DND-41 (cell line): Measurements from ENCODE around the gene LMOD2.

Experiments
- ATAC-seq: fragments of 200-7000 bp; cut with Tn5 transposase; 3 replicates; pipeline ENCODE4 v1.9.1; 2021; ENCODE audit warnings: low read depth; ENCODE audit not compliant: insufficient read depth
- DNase-seq: peaks from one replicate; pipeline ENCODE4 v3.0.0-alpha.2; 2020
- H2AFZ ChIP-seq: 2 replicates; pipeline ENCODE4 v1.6.0; 2012; ENCODE audit warnings: low read depth, low read length
- H3K27ac ChIP-seq: 2 replicates; pipeline ENCODE4 v1.5.1; 2012; ENCODE audit warnings: low read length, inconsistent platforms
- H3K27me3 ChIP-seq: fragments of 200-600 bp; sonication (generic); 2 replicates; pipeline ENCODE4 v1.6.0; 2012; ENCODE audit warnings: low read length, mild to moderate bottlenecking, inconsistent platforms; ENCODE audit not compliant: insufficient read depth, poor library complexity
- H3K36me3 ChIP-seq: 2 replicates; pipeline ENCODE4 v1.5.1; 2012; ENCODE audit warnings: low read length, inconsistent platforms; ENCODE audit not compliant: insufficient read depth
- H3K4me1 ChIP-seq: 2 replicates; pipeline ENCODE4 v1.5.1; 2012; ENCODE audit warnings: mild to moderate bottlenecking, low read length; ENCODE audit not compliant: insufficient read depth
- H3K4me2 ChIP-seq: 2 replicates; pipeline ENCODE4 v1.6.0; 2012; ENCODE audit warnings: mild to moderate bottlenecking, moderate library complexity, low read length, inconsistent platforms; ENCODE audit not compliant: insufficient read depth
- H3K4me3 ChIP-seq, 2 experiments: fragments of 200-600 bp in 1 of 2; shearing (Covaris generic) in 1 of 2; 2 replicates each; pipeline ENCODE4 v1.5.1; 2012 to 2016; ENCODE audit warnings: inconsistent platforms in 2 of 2, low read length in 2 of 2, mild to moderate bottlenecking in 2 of 2, low read depth in 1 of 2, moderate library complexity in 1 of 2
- H3K79me2 ChIP-seq: 2 replicates; pipeline ENCODE4 v1.6.0; 2012; ENCODE audit warnings: low read length, inconsistent platforms; ENCODE audit not compliant: insufficient read depth
- H3K9ac ChIP-seq: 2 replicates; pipeline ENCODE4 v1.6.0; 2012; ENCODE audit warnings: low read depth, mild to moderate bottlenecking, inconsistent platforms, low read length, moderate library complexity
- H3K9me3 ChIP-seq: 2 replicates; pipeline ENCODE4 v1.5.1; 2012; ENCODE audit warnings: low read length, moderate library complexity, mild to moderate bottlenecking, inconsistent platforms; ENCODE audit not compliant: insufficient read depth, severe bottlenecking
- H4K20me1 ChIP-seq: 2 replicates; pipeline ENCODE4 v1.6.0; 2012; ENCODE audit warnings: low read length; ENCODE audit not compliant: insufficient read depth
- CTCF ChIP-seq: IDR thresholded peaks from 2 replicates; pipeline ENCODE4 v1.5.1; 2012; ENCODE audit warnings: borderline replicate concordance, low read length, moderate library complexity, mild to moderate bottlenecking; ENCODE audit not compliant: poor library complexity, severe bottlenecking; ENCODE audit errors: extremely low read depth
- EZH2 ChIP-seq: IDR thresholded peaks from 3 replicates; pipeline ENCODE4 v1.6.1; 2012; ENCODE audit warnings: borderline replicate concordance, low read depth, mild to moderate bottlenecking, moderate library complexity, low read length, inconsistent platforms; ENCODE audit not compliant: severe bottlenecking

LMOD2 gene

DNA sequence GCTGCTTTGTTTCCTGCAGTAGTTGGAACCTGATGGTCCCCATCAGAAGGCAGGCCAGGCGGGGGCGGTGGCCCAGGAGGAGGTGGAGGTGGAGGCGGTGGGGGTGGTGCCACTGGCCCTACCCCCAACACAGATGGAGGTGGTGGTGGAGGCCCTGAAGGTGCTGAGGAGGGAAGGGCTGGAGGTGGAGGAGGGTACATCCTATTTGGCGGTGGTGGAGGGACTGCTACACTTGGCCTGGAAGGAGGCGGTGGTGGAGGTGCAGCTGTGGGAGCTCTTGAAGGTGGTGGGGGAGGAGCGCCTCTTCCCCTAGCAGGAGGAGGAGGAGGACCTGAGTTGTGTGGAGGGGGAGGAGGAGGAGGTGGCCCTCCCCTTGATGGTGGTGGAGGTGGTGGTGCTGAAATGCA is 36.8 kb downstream of the LMOD2 start:
- Histone ChIP-seq H3K4me3 (no peak overlapping the region), H3K9me3 (no peaks in the 10 kb centered on the region), H3K9ac (no peak overlapping the region), H2AFZ (no peak overlapping the region), H3K79me2 (no peaks in the 10 kb centered on the region; the same call in 1 of the 2 replicates), H3K27ac (no peak overlapping the region), H3K4me1 (no peaks in the 10 kb centered on the region), H3K4me2 (no peak overlapping the region), H3K36me3 (peaks cover 73% of the 10 kb centered on the region), H3K27me3 (no peaks in the 10 kb centered on the region), H4K20me1 (no peaks in the 10 kb centered on the region)
- DNase-seq, result peak; percentile 60
- TF ChIP-seq CTCF (no peak), EZH2 (no peak)
- peak; percentile 91 for ATAC-seq

DNA sequence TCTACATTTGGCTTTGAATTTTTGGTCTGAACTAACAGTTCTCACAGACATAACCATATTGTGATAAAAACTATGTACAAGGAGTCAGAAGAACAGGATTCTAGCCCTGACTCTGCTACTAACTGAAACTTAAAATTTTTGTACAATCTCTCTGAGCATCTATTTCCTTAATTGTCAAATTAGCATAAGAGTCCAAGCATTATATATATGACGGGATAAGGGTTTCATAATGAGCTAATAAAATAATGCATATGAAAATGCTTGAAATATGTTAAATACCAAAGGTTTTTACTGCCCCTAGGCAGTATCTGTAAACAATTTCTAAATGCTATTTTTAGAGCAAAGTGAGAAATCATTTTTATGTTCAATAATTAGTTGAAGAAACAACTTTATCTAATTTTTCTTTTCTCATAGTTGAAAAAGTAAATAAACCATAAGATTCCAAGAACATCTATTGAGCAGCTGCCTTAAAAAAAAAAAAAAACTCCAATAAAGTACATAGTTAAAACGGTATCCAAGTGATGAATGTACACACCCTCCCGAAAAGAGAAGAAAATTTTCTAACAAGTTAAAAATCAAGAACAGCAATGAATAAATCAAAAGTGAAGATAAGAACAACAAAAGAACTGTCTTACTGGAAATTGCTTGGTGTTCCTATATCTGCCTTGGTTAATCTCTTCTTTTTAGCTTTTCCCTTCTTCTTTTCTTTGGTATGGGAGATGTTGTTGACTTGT is 40.4 kb downstream of the LMOD2 start:
- Histone ChIP-seq H2AFZ (no peak overlapping the region), H3K36me3 (peaks cover 61% of the 10 kb centered on the region)

DNA sequence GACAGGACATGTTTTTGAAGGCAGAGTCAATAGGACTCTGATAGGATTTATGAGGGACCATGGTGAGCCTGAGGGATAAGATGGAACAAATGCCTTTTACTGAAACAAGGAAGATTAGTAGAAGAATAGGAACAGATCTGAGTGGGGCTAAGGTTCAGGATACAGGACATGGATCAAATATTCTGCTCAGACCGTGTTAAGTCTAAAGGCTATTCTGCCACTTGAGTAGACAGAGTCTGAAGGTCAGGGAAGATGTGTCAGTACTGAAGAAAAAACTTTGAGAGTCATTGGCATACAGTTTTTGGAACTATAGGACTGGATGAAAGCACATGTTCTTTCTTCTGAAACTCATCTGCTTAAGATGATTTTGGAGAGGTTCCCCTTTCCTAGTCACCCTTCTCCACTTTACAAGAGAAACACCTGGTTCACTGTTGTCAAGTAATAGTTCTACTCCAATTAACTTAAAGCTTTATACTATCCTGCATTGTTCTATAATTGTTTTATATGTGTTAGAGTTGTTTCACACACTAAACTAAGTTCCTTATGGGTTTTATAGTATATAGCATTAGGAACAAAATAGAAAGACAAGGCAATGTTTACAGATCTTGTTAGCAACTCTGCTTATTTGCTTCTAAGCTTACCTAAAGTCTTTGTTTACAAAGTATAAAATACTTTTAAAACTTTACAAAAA is 49.7 kb downstream of the LMOD2 start:
- no peak overlapping the region for H3K4me2 ChIP-seq
- no peak overlapping the region for H3K9ac ChIP-seq
- H3K36me3 ChIP-seq, result peaks cover 72% of the 10 kb centered on the region
- DNase-seq, result no peak
- no peaks in the 10 kb centered on the region for H3K4me1 ChIP-seq
- no peaks in the 10 kb centered on the region for H3K27me3 ChIP-seq
- H3K9me3 ChIP-seq, result no peaks in the 10 kb centered on the region
- no peak overlapping the region for H3K4me3 ChIP-seq
- no peak overlapping the region for H3K27ac ChIP-seq
- H2AFZ ChIP-seq, result no peak overlapping the region
- H3K79me2 ChIP-seq, result peaks cover 9% of the 10 kb centered on the region
- TF ChIP-seq CTCF (no peak), EZH2 (no peak)
- peaks cover 3% of the 10 kb centered on the region; the same call in 1 of the 2 replicates for H4K20me1 ChIP-seq
- ATAC-seq, result no peak

More for the DNA sequence above, 40.4 kb downstream of the LMOD2 start:
- H3K4me3 ChIP-seq, result no peak overlapping the region
- H4K20me1 ChIP-seq, result no peaks in the 10 kb centered on the region
- H3K9ac ChIP-seq, result no peak overlapping the region
- no peak for ATAC-seq
- no peaks in the 10 kb centered on the region for H3K79me2 ChIP-seq
- H3K27me3 ChIP-seq, result no peaks in the 10 kb centered on the region
- no peaks in the 10 kb centered on the region for H3K9me3 ChIP-seq
- no peak overlapping the region for H3K4me2 ChIP-seq
- H3K4me1 ChIP-seq, result no peaks in the 10 kb centered on the region
- no peak for DNase-seq
- TF ChIP-seq EZH2 (no peak), CTCF (no peak)
- no peak overlapping the region for H3K27ac ChIP-seq
